Parietal lobe (tissue), 2 donors: Measurements from ENCODE around the gene ABCG1. TPM values are rescaled to one million over a fixed set of nuclear protein-coding genes. Genes with fewer than 3 reads are reported as not detected.

Source experiments
- small RNA-seq: library from RNA; depleted of rRNA; stranded (forward); fragments of <200 nt; gene quantifications from one replicate; pipeline ENCODE3, GENCODE V24; 2014; ENCODE audit warnings: low replicate concordance
- total RNA-seq: library from RNA; depleted of rRNA; stranded (reverse); fragments of >200 nt; gene quantifications from one replicate; pipeline ENCODE4 v1.2.3, GENCODE V29; 2014

ABCG1 gene
- total RNA-seq, result 27.5 TPM

GRCh38 chr21:42218836-42219605 is at the start of gene ABCG1:
Gene ABCG1, plus strand, starts transcription at chr21:42219140. Its CDS starts 123 bp downstream, at chr21:42219263.

GRCh38 chr21:42315296-42315891 is 96.5 kb downstream of the ABCG1 start, which contains the start of gene TFF3:
Gene TFF3, minus strand, starts transcription at chr21:42315409. Its CDS starts 35 bp downstream, at chr21:42315374.

Small RNA genes within 50 kb of the gene (small RNA-seq; reads per million reads assigned to genes)
- not detected for gene RNA5SP492

Other genes with a start within 250 kb of the ABCG1 start
- 12.8 TPM for gene ZBTB21, start 208.8 kb upstream of the ABCG1 start, total RNA-seq
- gene UMODL1, start 147.8 kb upstream of the ABCG1 start, total RNA-seq, result not detected
- not detected for gene TFF3, start 96.3 kb downstream of the ABCG1 start, total RNA-seq
- not detected for gene TFF2, start 131.9 kb downstream of the ABCG1 start, total RNA-seq
- gene TFF1, start 147.4 kb downstream of the ABCG1 start, total RNA-seq, result not detected
- gene TMPRSS3, start 176.9 kb downstream of the ABCG1 start, total RNA-seq, result not detected
- not detected for gene UBASH3A, start 184.8 kb downstream of the ABCG1 start, total RNA-seq